ENCODE data around the gene ISCU. TPM values are rescaled to one million over a fixed set of nuclear protein-coding genes. Genes with fewer than 3 reads are reported as not detected.

The ISCU gene
- total and polyA plus RNA-seq, 2 donors (not counting 1 experiment from before 2014, with no cell fraction given) = 127 to 313 TPM

GRCh38 chr12:108597559-108598471, 35.4 kb downstream of the ISCU start, which contains the start of gene TMEM119:
TSS of gene TMEM119 (minus strand) at chr12:108598084. CDS start at chr12:108592383, 5,701 bp downstream.
- Histone ChIP-seq H3K4me1 (ENCODE audit: control insufficient read depth, extremely low read depth, insufficient read depth, low read length) (peaks cover 19% of the 10 kb centered on the region), H3K79me2 (ENCODE audit: control insufficient read depth, insufficient read depth, low read length) (peaks cover 35% of the 10 kb centered on the region), H3K4me2 (ENCODE audit: extremely low read depth, insufficient read depth, low read length) (peak within 1 kb of the TSS; percentile 94), H3K9me3 (ENCODE audit: control insufficient read depth, insufficient read depth, low read depth, low read length) (no peaks in the 10 kb centered on the region), H3K27ac (ENCODE audit: insufficient read depth, low read length) (peak within 1 kb of the TSS; percentile 72), H3K27me3 (ENCODE audit: control insufficient read depth, insufficient read depth, low read length) (no peaks in the 10 kb centered on the region), H3K4me3 (replicated peaks in 1 of 4; ENCODE audit: control extremely low read depth in 1 of 4, insufficient read depth in 1 of 4, low read depth in 3 of 4, low read length in 4 of 4) (peak within 1 kb of the TSS; percentile 66 to 97 (median 82)), H3K9ac (ENCODE audit: insufficient read depth, low read length) (peak within 1 kb of the TSS; percentile 72), H2AFZ (ENCODE audit: low read length) (no peak within 1 kb of the TSS), H3K36me3 (ENCODE audit: control insufficient read depth, insufficient read depth, low read length) (peaks cover 12% of the 10 kb centered on the region), H4K20me1 (ENCODE audit: control insufficient read depth, extremely low read depth, insufficient read depth, low read length) (no peaks in the 10 kb centered on the region)
- peak; percentile 40 to 75 for DNase-seq (ENCODE audit: low read depth in 2 of 2)
- TF ChIP-seq EZH2 (IDR thresholded peaks at IDR 0.05; ENCODE audit: low read length, missing control alignments) = no peak
- no peak for TF ChIP-seq CTCF (conservative IDR thresholded peaks at IDR 0.05 in 1 of 2, IDR thresholded peaks at IDR 0.05 in 1 of 2; ENCODE audit: low read depth in 1 of 2, low read length in 2 of 2)

GRCh38 chr12:108598553-108599250, 36.3 kb downstream of the ISCU start:
- peak overlapping the region; percentile 81 for H3K4me2 ChIP-seq (ENCODE audit: extremely low read depth, insufficient read depth, low read length)
- peak overlapping the region; percentile 72 for H3K27ac ChIP-seq (ENCODE audit: insufficient read depth, low read length)
- H4K20me1 ChIP-seq (ENCODE audit: control insufficient read depth, extremely low read depth, insufficient read depth, low read length) = no peaks in the 10 kb centered on the region
- DNase-seq (ENCODE audit: low read depth in 2 of 2) = no peak
- H3K9ac ChIP-seq (ENCODE audit: insufficient read depth, low read length) = no peak overlapping the region
- H3K4me1 ChIP-seq (ENCODE audit: control insufficient read depth, extremely low read depth, insufficient read depth, low read length) = peaks cover 19% of the 10 kb centered on the region
- H3K27me3 ChIP-seq (ENCODE audit: control insufficient read depth, insufficient read depth, low read length) = no peaks in the 10 kb centered on the region
- H3K9me3 ChIP-seq (ENCODE audit: control insufficient read depth, insufficient read depth, low read depth, low read length) = no peaks in the 10 kb centered on the region
- H2AFZ ChIP-seq (ENCODE audit: low read length) = no peak overlapping the region
- peak overlapping the region in 1 of 4 experiments; percentile 87 for H3K4me3 ChIP-seq (replicated peaks in 1 of 4; ENCODE audit: control extremely low read depth in 1 of 4, insufficient read depth in 1 of 4, low read depth in 3 of 4, low read length in 4 of 4)
- peaks cover 35% of the 10 kb centered on the region for H3K79me2 ChIP-seq (ENCODE audit: control insufficient read depth, insufficient read depth, low read length)
- H3K36me3 ChIP-seq (ENCODE audit: control insufficient read depth, insufficient read depth, low read length) = peaks cover 12% of the 10 kb centered on the region
- TF ChIP-seq EZH2 (IDR thresholded peaks at IDR 0.05; ENCODE audit: low read length, missing control alignments) (no peak), CTCF (conservative IDR thresholded peaks at IDR 0.05 in 1 of 2, IDR thresholded peaks at IDR 0.05 in 1 of 2; ENCODE audit: low read depth in 1 of 2, low read length in 2 of 2) (no peak)

- Histone ChIP-seq H2AFZ (ENCODE audit: low read length) (no peak overlapping the region), H3K36me3 (ENCODE audit: control insufficient read depth, insufficient read depth, low read length) (peaks cover 8% of the 10 kb centered on the region), H3K9ac (ENCODE audit: insufficient read depth, low read length) (no peak overlapping the region), H3K27me3 (ENCODE audit: control insufficient read depth, insufficient read depth, low read length) (no peaks in the 10 kb centered on the region), H3K27ac (ENCODE audit: insufficient read depth, low read length) (no peak overlapping the region), H3K9me3 (ENCODE audit: control insufficient read depth, insufficient read depth, low read depth, low read length) (no peaks in the 10 kb centered on the region), H3K4me1 (ENCODE audit: control insufficient read depth, extremely low read depth, insufficient read depth, low read length) (peaks cover 19% of the 10 kb centered on the region), H3K4me3 (replicated peaks in 1 of 4; ENCODE audit: control extremely low read depth in 1 of 4, insufficient read depth in 1 of 4, low read depth in 3 of 4, low read length in 4 of 4) (no peak overlapping the region), H3K79me2 (ENCODE audit: control insufficient read depth, insufficient read depth, low read length) (peaks cover 31% of the 10 kb centered on the region), H4K20me1 (ENCODE audit: control insufficient read depth, extremely low read depth, insufficient read depth, low read length) (no peaks in the 10 kb centered on the region), H3K4me2 (ENCODE audit: extremely low read depth, insufficient read depth, low read length) (no peak overlapping the region)
- DNase-seq (ENCODE audit: low read depth in 2 of 2) = no peak
- no peak for TF ChIP-seq CTCF (conservative IDR thresholded peaks at IDR 0.05 in 1 of 2, IDR thresholded peaks at IDR 0.05 in 1 of 2; ENCODE audit: low read depth in 1 of 2, low read length in 2 of 2)
- no peak for TF ChIP-seq EZH2 (IDR thresholded peaks at IDR 0.05; ENCODE audit: low read length, missing control alignments)
Observed at GRCh38 chr12:108599541-108599940, 37.1 kb downstream of the ISCU start.

All from fibroblast of lung (primary cell).